OCI-LY1 (cell line): ENCODE data around the gene GALNTL6.

Experiments
- H2AFZ ChIP-seq: fragments of 200-600 bp; sonication (generic), shearing (Covaris generic); 2 replicates; pipeline ENCODE4 v1.6.0; 2014; ENCODE audit warnings: antibody characterized with exemption, mild to moderate bottlenecking, low read length
- H3F3A ChIP-seq: fragments of 200-600 bp; sonication (generic), shearing (Covaris generic); 2 replicates; pipeline ENCODE4 v1.6.0; 2014; ENCODE audit warnings: mild to moderate bottlenecking, antibody characterized with exemption, low read length, moderate library complexity; ENCODE audit not compliant: insufficient read depth
- H3K27ac ChIP-seq: fragments of 200-600 bp; sonication (generic); 2 replicates; pipeline ENCODE4 v1.5.1; 2014; ENCODE audit warnings: low read length, mixed run types, mild to moderate bottlenecking, low read depth; ENCODE audit not compliant: poor library complexity, severe bottlenecking
- H3K27me3 ChIP-seq: fragments of 200-600 bp; sonication (generic); 2 replicates; pipeline ENCODE4 v1.6.0; 2014; ENCODE audit warnings: antibody characterized with exemption, mild to moderate bottlenecking, low read length, moderate library complexity; ENCODE audit not compliant: insufficient read depth
- H3K36me3 ChIP-seq: fragments of 200-600 bp; sonication (generic); 2 replicates; pipeline ENCODE4 v1.6.1; 2014; ENCODE audit warnings: mild to moderate bottlenecking, antibody characterized with exemption, low read length, moderate library complexity, mixed read lengths; ENCODE audit not compliant: insufficient read depth
- H3K4me1 ChIP-seq: fragments of 200-600 bp; sonication (generic); 2 replicates; pipeline ENCODE4 v1.5.1; 2014; ENCODE audit warnings: mild to moderate bottlenecking, low read length, moderate library complexity; ENCODE audit not compliant: insufficient read depth, severe bottlenecking
- H3K4me2 ChIP-seq: fragments of 200-600 bp; sonication (generic), shearing (Covaris generic); 2 replicates; pipeline ENCODE4 v1.6.1; 2014; ENCODE audit warnings: low read length
- H3K4me3 ChIP-seq: fragments of 200-600 bp; sonication (generic); 2 replicates; pipeline ENCODE4 v1.5.1; 2014; ENCODE audit warnings: low read length, low read depth, mild to moderate bottlenecking, mixed read lengths; ENCODE audit not compliant: poor library complexity, severe bottlenecking
- H3K79me2 ChIP-seq: fragments of 200-600 bp; shearing (Covaris generic); 2 replicates; pipeline ENCODE4 v1.6.1; 2016; ENCODE audit warnings: mixed run types, low read length, mixed read lengths; ENCODE audit not compliant: insufficient read depth
- H3K9ac ChIP-seq: fragments of 200-600 bp; sonication (generic), shearing (Covaris generic); 2 replicates; pipeline ENCODE4 v1.6.1; 2014; ENCODE audit warnings: mild to moderate bottlenecking, low read length, mixed read lengths
- H3K9me2 ChIP-seq: fragments of 200-600 bp; sonication (generic), shearing (Covaris generic); 2 replicates; pipeline ENCODE4 v1.6.1; 2014; ENCODE audit warnings: low read depth, mild to moderate bottlenecking, low read length, mixed read lengths
- H3K9me3 ChIP-seq: fragments of 200-600 bp; shearing (Covaris generic); 2 replicates; pipeline ENCODE4 v1.6.1; 2014; ENCODE audit warnings: low read length, mixed read lengths
- H4K20me1 ChIP-seq: fragments of 200-600 bp; sonication (generic), shearing (Covaris generic); 2 replicates; pipeline ENCODE4 v1.6.0; 2016; ENCODE audit warnings: mild to moderate bottlenecking, low read length; ENCODE audit not compliant: insufficient read depth
- CTCF ChIP-seq: fragments of 200-600 bp; sonication (generic), shearing (Covaris generic); IDR thresholded peaks from 2 replicates; pipeline ENCODE4 v1.5.1; 2017; ENCODE audit warnings: mild to moderate bottlenecking, antibody characterized with exemption, low read length, moderate library complexity, mixed read lengths
- EZH2 ChIP-seq: fragments of 200-600 bp; sonication (generic), shearing (Covaris generic); IDR thresholded peaks from 2 replicates; pipeline ENCODE4 v1.8.0; 2017; ENCODE audit warnings: borderline replicate concordance, mixed run types, mild to moderate bottlenecking, antibody characterized with exemption, low read length, moderate library complexity, mixed read lengths

The GALNTL6 gene

GRCh38 chr4:172989984-172990820, 1177.0 kb downstream of the GALNTL6 start:
- no peak overlapping the region for H2AFZ ChIP-seq
- H3K9ac ChIP-seq: no peak overlapping the region
- no peak overlapping the region for H3K4me2 ChIP-seq
- H3K9me2 ChIP-seq: no peaks in the 10 kb centered on the region
- no peaks in the 10 kb centered on the region for H3K36me3 ChIP-seq
- H3K27ac ChIP-seq: no peak overlapping the region
- H3K9me3 ChIP-seq: no peaks in the 10 kb centered on the region
- no peak for TF ChIP-seq EZH2
- TF ChIP-seq CTCF: no peak
- no peak overlapping the region for H3K4me3 ChIP-seq
- no peaks in the 10 kb centered on the region for H3K79me2 ChIP-seq
- no peaks in the 10 kb centered on the region for H3K4me1 ChIP-seq
- no peaks in the 10 kb centered on the region for H3K27me3 ChIP-seq
- H3F3A ChIP-seq: no peaks in the 10 kb centered on the region
- no peaks in the 10 kb centered on the region for H4K20me1 ChIP-seq

GRCh38 chr4:172992648-172993378, 1179.6 kb downstream of the GALNTL6 start:
- H3K4me3 ChIP-seq: no peak overlapping the region
- no peaks in the 10 kb centered on the region for H3K79me2 ChIP-seq
- no peaks in the 10 kb centered on the region for H3K9me2 ChIP-seq
- H4K20me1 ChIP-seq: no peaks in the 10 kb centered on the region
- H3K9me3 ChIP-seq: no peaks in the 10 kb centered on the region
- no peaks in the 10 kb centered on the region for H3K4me1 ChIP-seq
- H3K27ac ChIP-seq: no peak overlapping the region
- no peak overlapping the region for H3K9ac ChIP-seq
- no peak overlapping the region for H2AFZ ChIP-seq
- H3K36me3 ChIP-seq: no peaks in the 10 kb centered on the region
- TF ChIP-seq EZH2: no peak
- no peak for TF ChIP-seq CTCF
- H3K4me2 ChIP-seq: no peak overlapping the region
- H3F3A ChIP-seq: no peaks in the 10 kb centered on the region
- H3K27me3 ChIP-seq: no peaks in the 10 kb centered on the region

- Histone ChIP-seq H3K9ac (no peak overlapping the region), H3K79me2 (no peaks in the 10 kb centered on the region), H3K9me2 (no peaks in the 10 kb centered on the region), H3K27ac (no peak overlapping the region), H4K20me1 (no peaks in the 10 kb centered on the region), H3K4me3 (no peak overlapping the region), H3F3A (no peaks in the 10 kb centered on the region), H2AFZ (no peak overlapping the region), H3K36me3 (no peaks in the 10 kb centered on the region), H3K27me3 (no peaks in the 10 kb centered on the region), H3K4me2 (no peak overlapping the region), H3K9me3 (no peaks in the 10 kb centered on the region), H3K4me1 (no peaks in the 10 kb centered on the region)
- no peak for TF ChIP-seq CTCF
- TF ChIP-seq EZH2: no peak
Measured at GRCh38 chr4:172995161-172995560, 1182.0 kb downstream of the GALNTL6 start.
